Tongue (tissue), 2 donors: Measurements from ENCODE around the gene RGS6. TPM values are rescaled to one million over a fixed set of nuclear protein-coding genes. Genes with fewer than 3 reads are reported as not detected.
A peak's percentile ranks its signal among the peaks of the same experiment; 100 is the strongest.
"Not testable (repeated sequence)": the region's sequence is repeated elsewhere in the genome, so short reads cannot be mapped to it uniquely, and the experiment has no call there.

Source experiments
- DNase-seq: peaks from one replicate; pipeline ENCODE4 v3.0.0-alpha.2; 2015
- total RNA-seq: library from RNA; depleted of rRNA; stranded (reverse); fragments of >200 nt; gene quantifications from one replicate; pipeline ENCODE4 v1.2.3, GENCODE V29; 2014

Gene RGS6
- total RNA-seq: 5.6 TPM

- DNase-seq: peak; percentile 69
Observed at GRCh38 chr14:71932229-71932981, at the start of gene RGS6. TSS of gene RGS6 (plus strand) at chr14:71932429.

- no peak for DNase-seq
Observed at GRCh38 chr14:71883094-71883493, 49.1 kb upstream of the RGS6 start.

GRCh38 chr14:71885301-71885700 is 46.9 kb upstream of the RGS6 start:
- DNase-seq: no peak

- DNase-seq: not testable (repeated sequence)
Observed at GRCh38 chr14:71887802-71888201, 44.4 kb upstream of the RGS6 start.

- no peak for DNase-seq
Observed at GRCh38 chr14:71890541-71890940, 41.7 kb upstream of the RGS6 start.

GRCh38 chr14:71891185-71891584 is 41.0 kb upstream of the RGS6 start:
- DNase-seq: no peak

GRCh38 chr14:71891970-71892369 is 40.3 kb upstream of the RGS6 start:
- DNase-seq: no peak

- no peak for DNase-seq
Observed at GRCh38 chr14:71905031-71905430, 27.2 kb upstream of the RGS6 start.

GRCh38 chr14:71905860-71906259 is 26.4 kb upstream of the RGS6 start:
- DNase-seq: peak; percentile 73

- no peak for DNase-seq
Observed at GRCh38 chr14:71907793-71908515, 24.3 kb upstream of the RGS6 start.

- no peak for DNase-seq
Observed at GRCh38 chr14:71911669-71912068, 20.6 kb upstream of the RGS6 start.

- DNase-seq: no peak
Observed at GRCh38 chr14:71913342-71913741, 18.9 kb upstream of the RGS6 start.

GRCh38 chr14:71918955-71919354 is 13.3 kb upstream of the RGS6 start:
- DNase-seq: no peak

- DNase-seq: no peak
Observed at GRCh38 chr14:71923513-71923912, 8.7 kb upstream of the RGS6 start.

GRCh38 chr14:71931492-71932228 is 569 bp upstream of the RGS6 start:
- DNase-seq: peak; percentile 28

- DNase-seq: peak; percentile 26
Observed at GRCh38 chr14:71933001-71933587, 865 bp downstream of the RGS6 start.

- not testable (repeated sequence) for DNase-seq
Observed at GRCh38 chr14:71938273-71938672, 6.0 kb downstream of the RGS6 start.

- DNase-seq: not testable (repeated sequence)
Observed at GRCh38 chr14:71939344-71939743, 7.1 kb downstream of the RGS6 start.

- DNase-seq: not testable (repeated sequence)
Observed at GRCh38 chr14:71940500-71940899, 8.3 kb downstream of the RGS6 start.

GRCh38 chr14:71941616-71942015 is 9.4 kb downstream of the RGS6 start:
- DNase-seq: not testable (repeated sequence)

- DNase-seq: no peak
Observed at GRCh38 chr14:71942904-71943694, 10.9 kb downstream of the RGS6 start.

- no peak for DNase-seq
Observed at GRCh38 chr14:71943695-71944018, 11.4 kb downstream of the RGS6 start.
